ENCODE data around the gene FRRS1.

Gene FRRS1

DNA sequence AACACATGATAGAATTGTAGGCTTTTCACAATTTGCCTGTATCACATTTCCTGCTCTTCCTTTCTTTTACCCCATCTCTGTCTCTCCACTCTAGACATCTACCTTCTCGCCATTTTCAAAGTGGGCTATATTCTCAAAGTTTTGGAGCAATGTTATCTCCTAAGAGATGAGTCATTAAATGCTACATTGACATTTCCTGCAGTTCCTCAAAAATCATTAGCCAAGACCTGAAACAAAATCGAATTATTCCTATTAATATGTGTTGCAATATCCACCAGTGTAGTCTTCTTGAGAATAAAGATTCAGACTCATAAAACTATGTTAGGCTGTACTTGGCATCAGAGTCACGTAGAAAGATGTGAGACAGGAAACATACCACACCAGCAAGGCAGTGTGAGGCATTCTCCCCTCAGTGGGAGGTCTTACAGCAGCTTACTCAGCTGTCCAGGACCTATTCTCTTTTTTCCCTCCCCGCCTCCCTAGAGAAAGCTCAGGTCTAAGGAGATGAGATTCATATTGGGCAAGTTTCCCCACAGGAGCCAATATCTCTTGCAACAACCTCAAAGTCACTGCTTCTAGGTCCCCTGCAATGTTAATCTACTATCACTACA lies 38.8 kb downstream of the FRRS1 start:
- no peak overlapping the region for H3K4me2 ChIP-seq (ENCODE audit: low read length)
- H3K4me3 ChIP-seq (ENCODE audit: low read length): no peak overlapping the region
- H3K9me3 ChIP-seq (ENCODE audit: insufficient read depth, low read length): no peaks in the 10 kb centered on the region
- H2AFZ ChIP-seq (ENCODE audit: low read depth, low read length): no peak overlapping the region
- H3K27me3 ChIP-seq (ENCODE audit: low read depth, low read length): no peaks in the 10 kb centered on the region
- H3K79me2 ChIP-seq (ENCODE audit: low read length): no peaks in the 10 kb centered on the region
- no peaks in the 10 kb centered on the region for H3K4me1 ChIP-seq (ENCODE audit: low read length)
- no peaks in the 10 kb centered on the region for H3K36me3 ChIP-seq (replicated peaks; ENCODE audit: low read depth, low read length)
- no peaks in the 10 kb centered on the region for H4K20me1 ChIP-seq (ENCODE audit: insufficient read depth, low read length)
- H3K27ac ChIP-seq (ENCODE audit: low read length): no peak overlapping the region
- TF ChIP-seq EZH2phosphoT487 (IDR thresholded peaks at IDR 0.05; ENCODE audit: low read depth) (no peak), CTCF (IDR thresholded peaks at IDR 0.05; ENCODE audit: low read depth, low read length) (no peak)
- H3K9ac ChIP-seq (ENCODE audit: low read length): no peak overlapping the region

- H3K27ac ChIP-seq (ENCODE audit: low read length): no peak overlapping the region
- no peak overlapping the region for H3K4me3 ChIP-seq (ENCODE audit: low read length)
- no peak for TF ChIP-seq CTCF (IDR thresholded peaks at IDR 0.05; ENCODE audit: low read depth, low read length)
- no peak for TF ChIP-seq EZH2phosphoT487 (IDR thresholded peaks at IDR 0.05; ENCODE audit: low read depth)
- no peak overlapping the region for H3K9ac ChIP-seq (ENCODE audit: low read length)
- no peak overlapping the region for H2AFZ ChIP-seq (ENCODE audit: low read depth, low read length)
- H4K20me1 ChIP-seq (ENCODE audit: insufficient read depth, low read length): no peaks in the 10 kb centered on the region
- H3K36me3 ChIP-seq (replicated peaks; ENCODE audit: low read depth, low read length): no peaks in the 10 kb centered on the region
- no peaks in the 10 kb centered on the region for H3K4me1 ChIP-seq (ENCODE audit: low read length)
- no peaks in the 10 kb centered on the region for H3K9me3 ChIP-seq (ENCODE audit: insufficient read depth, low read length)
- no peaks in the 10 kb centered on the region for H3K79me2 ChIP-seq (ENCODE audit: low read length)
- no peak overlapping the region for H3K4me2 ChIP-seq (ENCODE audit: low read length)
- H3K27me3 ChIP-seq (ENCODE audit: low read depth, low read length): no peaks in the 10 kb centered on the region
Observed at GRCh38 chr1:99726818-99727217, 39.6 kb downstream of the FRRS1 start.

DNA sequence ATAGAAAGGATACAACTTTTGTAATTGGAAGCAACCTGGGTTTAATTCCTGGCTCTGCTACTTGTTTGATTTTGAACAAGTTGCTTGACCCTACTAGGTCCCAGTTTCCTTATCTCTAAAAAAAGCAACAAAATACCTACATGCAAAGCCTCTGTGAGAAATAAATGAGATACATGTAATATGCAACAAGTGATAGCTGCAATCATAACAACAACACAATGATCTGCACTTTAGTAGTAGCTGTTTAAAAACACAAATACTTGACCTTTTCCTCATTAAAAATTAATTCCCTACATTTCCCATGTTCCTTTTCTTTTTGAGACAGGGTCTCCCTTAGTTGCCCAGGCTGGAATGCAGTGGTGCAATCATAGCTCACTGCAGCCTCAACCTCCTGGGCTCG lies 40.0 kb downstream of the FRRS1 start:
- no peaks in the 10 kb centered on the region for H3K4me1 ChIP-seq (ENCODE audit: low read length)
- H2AFZ ChIP-seq (ENCODE audit: low read depth, low read length): no peak overlapping the region
- TF ChIP-seq EZH2phosphoT487 (IDR thresholded peaks at IDR 0.05; ENCODE audit: low read depth) (no peak), CTCF (IDR thresholded peaks at IDR 0.05; ENCODE audit: low read depth, low read length) (no peak)
- no peaks in the 10 kb centered on the region for H4K20me1 ChIP-seq (ENCODE audit: insufficient read depth, low read length)
- H3K9me3 ChIP-seq (ENCODE audit: insufficient read depth, low read length): no peaks in the 10 kb centered on the region
- H3K79me2 ChIP-seq (ENCODE audit: low read length): no peaks in the 10 kb centered on the region
- no peak overlapping the region for H3K9ac ChIP-seq (ENCODE audit: low read length)
- no peaks in the 10 kb centered on the region for H3K27me3 ChIP-seq (ENCODE audit: low read depth, low read length)
- no peak overlapping the region for H3K27ac ChIP-seq (ENCODE audit: low read length)
- H3K36me3 ChIP-seq (replicated peaks; ENCODE audit: low read depth, low read length): no peaks in the 10 kb centered on the region
- no peak overlapping the region for H3K4me2 ChIP-seq (ENCODE audit: low read length)
- no peak overlapping the region for H3K4me3 ChIP-seq (ENCODE audit: low read length)

DNA sequence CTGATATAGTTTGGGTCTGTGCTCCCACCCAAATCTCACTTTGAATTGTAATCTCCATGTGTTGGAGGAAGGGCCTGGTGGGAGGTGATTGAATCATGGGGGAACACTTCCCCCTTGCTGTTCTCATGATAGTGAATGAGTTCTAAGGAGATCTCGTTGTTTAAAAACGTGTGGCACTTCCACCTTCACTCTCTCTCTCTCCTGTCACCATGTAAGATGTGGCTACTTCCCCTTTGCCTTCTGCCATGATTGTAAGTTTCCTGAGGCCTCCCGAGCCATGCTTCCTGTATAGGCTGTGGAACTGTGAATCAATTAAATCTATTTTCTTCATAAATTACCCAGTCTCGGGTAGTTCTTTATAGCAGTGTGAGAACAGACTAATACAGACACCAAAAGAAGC lies 40.4 kb downstream of the FRRS1 start:
- Histone ChIP-seq H2AFZ (ENCODE audit: low read depth, low read length) (no peak overlapping the region), H3K9ac (ENCODE audit: low read length) (no peak overlapping the region), H3K4me2 (ENCODE audit: low read length) (no peak overlapping the region), H3K4me3 (ENCODE audit: low read length) (no peak overlapping the region), H3K4me1 (ENCODE audit: low read length) (no peaks in the 10 kb centered on the region), H3K36me3 (replicated peaks; ENCODE audit: low read depth, low read length) (no peaks in the 10 kb centered on the region), H3K27me3 (ENCODE audit: low read depth, low read length) (no peaks in the 10 kb centered on the region), H3K79me2 (ENCODE audit: low read length) (no peaks in the 10 kb centered on the region), H4K20me1 (ENCODE audit: insufficient read depth, low read length) (no peaks in the 10 kb centered on the region), H3K27ac (ENCODE audit: low read length) (no peak overlapping the region), H3K9me3 (ENCODE audit: insufficient read depth, low read length) (no peaks in the 10 kb centered on the region)
- TF ChIP-seq CTCF (IDR thresholded peaks at IDR 0.05; ENCODE audit: low read depth, low read length) (no peak), EZH2phosphoT487 (IDR thresholded peaks at IDR 0.05; ENCODE audit: low read depth) (no peak)

All from OCI-LY3 (cell line).